ENCODE data around the gene OCIAD1.
A peak's percentile ranks its signal among the peaks of the same experiment; 100 is the strongest.
"Not testable (repeated sequence)": the region's sequence is repeated elsewhere in the genome, so short reads cannot be mapped to it uniquely, and the experiment has no call there.

The OCIAD1 gene
- 108 to 137 reads per million in 2 experiments for total RNA-seq

- DNase-seq (ENCODE audit: low read depth): peak; percentile 91
These were observed at the start of gene OCIAD1 for GRCh38 chr4:48830706-48831531. OCIAD1 (plus strand) TSS chr4:48831088; CDS start chr4:48832625, 1,537 bp downstream.

- DNase-seq (ENCODE audit: low read depth): no peak
These were observed 48.9 kb upstream of the OCIAD1 start for GRCh38 chr4:48781968-48782367.

GRCh38 chr4:48785302-48785701 lies 45.6 kb upstream of the OCIAD1 start:
- DNase-seq (ENCODE audit: low read depth): no peak

- DNase-seq (ENCODE audit: low read depth): no peak
These were observed 44.3 kb upstream of the OCIAD1 start for GRCh38 chr4:48786549-48786948.

- no peak for DNase-seq (ENCODE audit: low read depth)
These were observed 43.8 kb upstream of the OCIAD1 start for GRCh38 chr4:48787056-48787455.

- DNase-seq (ENCODE audit: low read depth): no peak
These were observed 40.3 kb upstream of the OCIAD1 start for GRCh38 chr4:48790561-48790960.

- no peak for DNase-seq (ENCODE audit: low read depth)
These were observed 39.6 kb upstream of the OCIAD1 start for GRCh38 chr4:48791313-48791712.

GRCh38 chr4:48792348-48793006 lies 38.4 kb upstream of the OCIAD1 start:
- DNase-seq (ENCODE audit: low read depth): no peak

GRCh38 chr4:48795108-48795507 lies 35.8 kb upstream of the OCIAD1 start:
- DNase-seq (ENCODE audit: low read depth): no peak

GRCh38 chr4:48796191-48796926 lies 34.5 kb upstream of the OCIAD1 start:
- DNase-seq (ENCODE audit: low read depth): no peak

GRCh38 chr4:48796927-48797679 lies 33.8 kb upstream of the OCIAD1 start:
- DNase-seq (ENCODE audit: low read depth): no peak

- no peak for DNase-seq (ENCODE audit: low read depth)
These were observed 32.8 kb upstream of the OCIAD1 start for GRCh38 chr4:48798117-48798516.

- no peak for DNase-seq (ENCODE audit: low read depth)
These were observed 31.7 kb upstream of the OCIAD1 start for GRCh38 chr4:48799157-48799556.

- not testable (repeated sequence) for DNase-seq (ENCODE audit: low read depth)
These were observed 30.7 kb upstream of the OCIAD1 start for GRCh38 chr4:48800155-48800554.

- DNase-seq (ENCODE audit: low read depth): no peak
These were observed 29.7 kb upstream of the OCIAD1 start for GRCh38 chr4:48801016-48801715.

GRCh38 chr4:48804584-48805301 lies 26.1 kb upstream of the OCIAD1 start:
- DNase-seq (ENCODE audit: low read depth): no peak

GRCh38 chr4:48812866-48813265 lies 18.0 kb upstream of the OCIAD1 start:
- DNase-seq (ENCODE audit: low read depth): no peak

GRCh38 chr4:48813964-48814363 lies 16.9 kb upstream of the OCIAD1 start:
- DNase-seq (ENCODE audit: low read depth): no peak

GRCh38 chr4:48815483-48815882 lies 15.4 kb upstream of the OCIAD1 start:
- no peak for DNase-seq (ENCODE audit: low read depth)

GRCh38 chr4:48816297-48816696 lies 14.6 kb upstream of the OCIAD1 start:
- not testable (repeated sequence) for DNase-seq (ENCODE audit: low read depth)

- no peak for DNase-seq (ENCODE audit: low read depth)
These were observed 13.9 kb upstream of the OCIAD1 start for GRCh38 chr4:48816971-48817370.

Data from T follicular helper cell (primary cell).